Suppressor macrophage treated with lipopolysaccharide for 1 hour (primary cell): ENCODE data around the gene DPYSL4.

Experiments
- DNase-seq, 3 donors: peaks; one replicate each; pipeline ENCODE4 v3.0.0-alpha.2; 2020 to 2022

Gene DPYSL4

DNA sequence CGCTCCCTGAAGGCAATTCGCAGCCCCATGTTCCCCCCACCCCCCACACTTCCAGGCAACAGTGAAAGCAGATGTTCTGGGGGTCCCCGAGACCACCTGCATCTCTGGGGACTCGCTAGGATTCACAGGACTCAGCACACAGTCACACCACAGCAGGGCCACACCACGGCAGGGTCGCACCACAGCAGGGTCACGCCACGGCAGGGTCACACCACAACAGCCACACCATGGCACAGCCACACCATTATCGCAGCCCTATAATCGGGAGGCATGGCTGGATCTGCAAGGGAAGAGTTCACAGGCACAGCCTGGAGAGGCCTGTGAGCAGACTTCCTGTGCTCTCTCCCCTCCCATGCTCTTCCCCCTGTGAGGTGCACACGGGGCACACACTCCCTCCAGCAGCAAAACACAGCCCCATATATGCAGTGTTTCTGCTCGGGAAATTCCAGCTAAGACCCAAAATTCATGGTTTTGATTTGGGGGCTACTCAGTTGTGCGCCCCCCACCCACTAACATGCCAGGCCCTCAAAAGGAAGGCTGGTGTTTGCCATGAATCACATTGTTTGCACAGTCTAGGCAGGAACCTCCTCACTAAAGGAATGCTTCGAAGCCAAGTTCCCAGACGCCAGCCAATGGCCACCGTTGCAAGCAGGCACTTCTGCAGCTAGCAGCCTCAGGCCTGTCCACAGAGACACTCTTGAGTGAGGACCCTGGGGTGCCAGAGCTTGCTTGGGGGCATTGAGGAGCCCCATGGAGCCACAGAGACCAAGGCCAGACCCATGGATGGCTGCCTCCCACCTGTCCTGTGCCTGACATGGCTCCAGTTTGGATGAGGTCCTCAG, 7.0 kb upstream of the DPYSL4 start:
- no peak for DNase-seq

DNA sequence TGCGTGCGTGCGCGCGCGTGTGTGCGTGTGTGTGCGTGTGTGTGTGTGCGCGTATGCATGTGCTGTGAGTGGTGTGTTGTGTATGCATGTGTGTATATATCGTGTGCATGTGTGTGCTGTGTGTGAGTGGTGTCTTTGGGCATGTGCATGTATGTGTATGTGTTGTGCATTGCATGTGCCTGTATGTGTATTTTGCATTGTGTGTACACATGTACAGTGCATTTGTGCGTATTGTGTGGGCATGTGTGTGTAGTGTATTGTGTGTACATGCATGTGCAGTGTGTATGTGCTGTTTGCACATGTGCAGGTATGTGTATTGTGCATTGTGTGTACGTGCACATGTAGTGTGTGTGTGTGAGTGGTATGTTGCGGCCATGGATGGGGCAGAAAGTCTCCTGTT, 6.0 kb upstream of the DPYSL4 start:
- no peak for DNase-seq

DNA sequence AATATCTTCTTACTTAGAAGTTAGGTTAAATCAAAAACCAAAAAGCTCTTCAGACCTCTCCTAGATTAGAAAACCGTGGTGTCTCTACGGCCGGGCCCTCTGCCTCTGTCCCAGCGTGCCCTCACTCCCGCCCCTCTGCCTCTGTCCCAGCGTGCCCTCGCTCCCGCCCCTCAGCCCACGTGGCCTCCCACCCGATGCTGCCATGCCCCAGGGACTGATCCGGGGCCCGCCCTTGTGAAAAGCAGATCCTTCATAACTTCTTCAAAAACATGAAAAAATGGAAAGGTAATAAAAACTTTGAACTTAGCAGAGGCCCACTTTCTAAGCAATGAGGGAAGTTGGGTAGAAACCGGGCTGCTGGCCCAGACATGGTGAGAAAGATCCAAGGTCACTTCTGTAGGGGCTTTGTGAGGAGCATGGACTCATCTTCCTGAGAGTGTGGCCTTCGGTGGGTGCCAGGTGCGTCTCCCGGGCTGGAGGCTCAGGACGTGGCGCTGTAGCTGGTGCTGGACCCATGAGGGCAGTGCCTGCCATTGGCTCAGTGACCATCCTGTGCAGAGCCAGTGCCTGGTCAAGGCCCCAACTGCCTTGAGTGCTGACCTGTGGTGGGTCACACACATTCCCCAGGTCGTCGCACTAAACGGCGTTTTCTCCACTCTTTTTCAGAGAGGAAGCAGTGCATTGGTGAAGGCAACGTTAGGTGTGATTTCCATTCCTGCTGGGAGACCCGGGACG, 4.9 kb upstream of the DPYSL4 start:
- DNase-seq, result no peak

DNA sequence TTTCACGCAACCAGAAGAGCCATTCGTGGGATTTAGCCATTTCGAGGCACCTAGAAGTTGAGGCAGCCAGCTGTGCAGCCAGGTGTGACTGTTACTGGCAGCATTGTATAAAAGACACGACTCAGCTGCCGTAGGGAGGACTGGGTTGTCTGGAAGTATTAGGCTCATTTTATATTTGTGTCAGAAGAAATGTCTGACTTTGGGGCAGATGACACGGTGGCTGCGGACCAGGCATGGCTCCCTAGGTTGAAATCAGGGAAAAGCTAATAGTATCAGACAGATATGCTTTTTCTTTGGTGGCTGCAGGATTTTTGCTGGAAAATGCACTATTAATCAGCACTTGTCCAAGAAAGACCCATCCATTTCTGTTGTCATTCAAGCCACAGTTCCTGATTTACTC, 4.2 kb upstream of the DPYSL4 start:
- no peak for DNase-seq

DNA sequence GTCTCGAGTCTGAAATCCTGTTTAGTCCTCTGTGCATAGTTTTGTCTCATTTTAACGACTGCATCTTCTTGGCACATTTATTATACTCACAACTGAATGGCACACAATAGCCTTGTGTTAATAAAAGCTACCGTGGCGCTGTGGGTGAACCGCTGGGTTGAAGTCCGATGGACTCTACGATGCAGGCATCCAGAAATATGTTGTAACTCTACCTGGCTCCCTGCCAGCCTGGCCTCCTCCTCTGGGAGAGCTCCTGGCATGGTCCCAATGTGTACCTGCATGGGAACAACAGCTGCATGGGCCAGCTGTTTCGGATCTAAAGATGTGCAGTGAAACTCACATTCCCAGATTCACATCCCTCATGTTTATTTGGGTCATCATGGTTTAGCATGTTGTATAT, 3.7 kb upstream of the DPYSL4 start:
- DNase-seq, result no peak

DNA sequence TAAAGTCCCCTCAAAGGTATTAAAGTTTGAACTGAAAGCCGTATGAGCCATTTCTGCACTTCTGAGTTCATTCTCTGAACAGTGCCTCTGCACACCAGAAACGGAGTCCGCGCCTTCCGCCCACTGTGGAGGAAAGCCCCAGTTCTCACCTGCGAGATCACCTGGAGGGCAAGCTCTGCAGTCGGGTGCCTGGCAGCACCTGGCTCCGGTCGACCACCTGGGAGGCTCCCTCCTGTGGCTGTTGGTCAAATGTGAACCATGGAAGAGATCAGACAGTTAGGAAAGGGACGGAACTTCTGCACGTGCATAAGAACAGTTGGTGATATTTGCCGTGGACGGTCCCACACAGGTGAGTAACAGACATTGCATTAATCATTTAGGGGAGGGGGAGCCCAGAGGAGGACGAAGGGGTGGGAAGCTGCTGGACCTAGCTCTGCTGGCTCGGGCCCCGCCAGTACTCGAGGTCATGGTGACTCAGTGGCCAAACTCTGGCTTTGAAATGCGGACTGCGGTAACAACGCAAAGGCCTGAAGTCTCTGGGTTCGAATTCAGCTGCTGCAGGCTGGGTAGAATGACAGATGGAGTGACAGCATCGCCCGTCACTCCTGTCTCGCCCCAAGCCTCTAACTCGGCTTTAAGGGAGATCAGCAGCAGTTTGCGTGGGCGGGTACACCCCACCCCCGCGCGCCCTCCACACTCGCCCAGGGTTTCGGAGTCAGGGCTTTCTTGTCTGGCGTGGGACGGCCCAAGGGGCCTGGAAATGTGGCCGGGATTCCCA, 1.7 kb upstream of the DPYSL4 start:
- DNase-seq, result peak in 1 of 3 donors; percentile 1

DNA sequence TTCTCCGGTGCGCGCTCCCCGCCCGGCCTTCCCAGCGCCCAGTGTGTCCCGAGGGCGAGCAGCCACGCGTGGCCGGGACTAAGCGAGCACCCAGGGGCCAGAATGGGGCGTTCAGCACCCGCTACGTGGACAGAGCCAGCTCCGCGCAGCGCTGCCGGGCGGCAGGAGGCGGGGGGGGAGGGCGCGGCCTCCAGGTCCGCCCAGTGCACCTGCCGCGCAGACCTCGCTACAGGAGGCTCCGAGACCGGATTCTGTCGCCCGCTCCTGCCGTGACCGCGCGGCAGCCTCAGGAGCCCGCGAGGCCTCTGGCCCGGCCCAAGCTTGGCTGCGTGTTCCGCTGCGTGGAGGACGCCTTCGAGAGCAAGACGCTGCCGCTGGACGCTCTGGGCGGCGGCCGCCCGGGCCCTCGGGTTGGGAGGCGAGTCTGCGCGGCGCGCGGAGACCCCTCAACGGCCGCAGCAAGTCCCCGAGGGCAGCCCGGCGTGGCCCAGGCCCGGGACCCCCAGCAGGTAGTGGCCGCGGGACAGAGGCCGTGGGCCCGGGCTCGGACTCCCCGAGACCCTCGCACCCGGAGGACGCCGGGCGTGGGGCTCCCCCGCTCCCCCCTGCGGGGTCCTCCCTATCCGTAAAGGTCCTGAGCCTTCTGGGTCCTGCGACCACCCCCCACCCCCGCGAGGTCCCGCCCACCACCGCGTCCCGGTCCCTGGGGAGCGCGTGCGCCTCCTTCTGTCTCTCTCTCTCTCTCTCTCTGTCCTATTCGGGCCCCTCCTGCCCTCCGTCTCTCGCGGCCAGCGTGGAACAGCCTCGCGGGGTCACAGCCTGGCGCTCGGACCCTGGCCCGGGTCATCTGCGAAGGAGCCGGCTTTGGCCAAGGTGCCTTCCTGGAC, 904 bp upstream of the DPYSL4 start:
- DNase-seq, result peak; percentile 30 to 73 (median 54)

- peak; percentile 11 to 47 (median 18) for DNase-seq
These were observed 836 bp downstream of the DPYSL4 start for GRCh38 chr10:132187430-132188138.

- no peak for DNase-seq
These were observed 1.6 kb downstream of the DPYSL4 start for GRCh38 chr10:132188331-132188730.

DNA sequence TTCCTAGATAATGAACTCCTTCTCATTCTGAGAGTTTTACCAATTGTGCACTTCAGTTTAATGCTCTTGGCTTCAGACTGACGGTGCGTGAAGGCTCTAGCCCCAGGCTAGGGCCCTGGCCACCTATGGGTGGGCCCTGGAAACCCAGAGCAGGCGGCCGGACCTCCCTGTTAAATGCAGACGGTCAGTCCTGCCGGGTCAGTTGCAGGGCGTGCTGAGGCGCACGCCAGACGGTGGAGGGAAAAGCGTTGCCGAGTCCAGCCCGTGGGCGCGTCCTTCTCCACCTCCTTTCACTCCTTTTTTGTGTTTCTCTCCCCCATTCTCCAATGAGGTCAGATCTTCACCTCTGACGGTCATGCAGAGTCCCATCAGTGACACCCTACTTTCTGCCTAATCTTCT, 2.3 kb downstream of the DPYSL4 start:
- DNase-seq, result no peak

- DNase-seq, result no peak
These were observed 3.2 kb downstream of the DPYSL4 start for GRCh38 chr10:132189810-132190422.

GRCh38 chr10:132192076-132192975, 5.6 kb downstream of the DPYSL4 start:
- DNase-seq, result no peak

DNA sequence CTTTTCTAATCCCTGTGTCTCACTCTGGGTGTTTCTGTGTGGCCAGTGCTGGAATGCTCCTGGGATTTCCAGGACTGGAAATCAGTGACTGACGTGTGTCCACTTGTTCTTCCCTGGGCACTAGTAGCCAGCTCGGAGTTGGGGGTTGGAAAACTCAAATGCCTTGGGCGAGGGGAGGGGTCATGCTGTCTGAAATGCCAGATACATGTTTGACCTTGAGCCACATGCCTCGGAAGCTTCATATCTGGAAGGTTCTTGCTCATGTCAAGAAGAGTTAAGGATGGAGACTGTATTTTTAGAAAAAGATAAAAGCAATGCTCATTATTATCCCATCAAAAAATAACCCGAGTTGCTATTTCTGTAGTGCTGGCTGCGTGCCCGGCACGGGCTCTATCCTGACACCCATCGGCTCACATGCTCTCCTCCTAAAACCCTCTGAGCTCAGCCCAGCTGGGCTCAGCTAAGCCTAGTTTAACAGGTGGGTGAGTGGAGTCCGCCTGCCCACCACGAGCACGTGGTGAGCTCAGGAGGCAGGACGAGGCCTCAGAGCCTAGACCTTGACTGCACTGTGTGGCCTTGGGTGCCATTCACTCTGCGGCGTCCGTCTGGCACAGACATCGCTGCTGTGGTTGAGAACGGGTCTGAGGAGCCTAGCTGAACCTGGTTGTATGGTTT, 6.4 kb downstream of the DPYSL4 start:
- DNase-seq, result no peak

DNA sequence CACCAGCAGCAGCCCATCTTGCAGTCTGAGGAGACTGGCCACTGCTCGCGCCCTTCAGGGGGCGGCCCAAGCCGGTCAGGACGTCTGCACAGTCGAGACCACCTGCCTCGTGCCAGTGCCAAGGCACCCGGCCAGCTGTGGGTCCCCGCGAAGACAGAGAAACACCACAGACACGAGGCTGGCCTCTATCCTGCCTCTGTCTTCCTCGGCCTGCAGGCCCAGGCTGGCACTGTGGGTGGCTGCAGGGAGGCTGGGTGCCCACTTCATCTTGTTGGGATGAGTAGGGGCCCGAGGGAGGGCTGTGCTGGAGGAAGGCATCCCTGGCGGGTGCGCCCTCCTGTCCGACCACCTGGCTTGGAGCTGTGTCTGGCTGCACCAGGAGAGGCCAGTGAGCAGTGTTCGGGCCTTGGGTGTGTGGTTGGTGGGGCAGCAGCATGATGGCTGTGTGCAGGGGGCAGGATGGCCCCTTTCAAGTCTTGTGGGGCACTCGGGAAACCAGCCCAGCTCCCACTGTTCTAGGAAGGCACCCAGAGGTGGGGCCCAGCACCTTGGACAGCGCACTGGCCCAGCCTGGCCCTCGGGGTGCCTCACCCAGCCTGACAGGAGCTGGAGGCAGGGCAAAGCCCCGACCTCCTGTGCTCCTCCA, 7.3 kb downstream of the DPYSL4 start:
- peak in 2 of 3 donors; percentile 34 to 63 for DNase-seq

DNA sequence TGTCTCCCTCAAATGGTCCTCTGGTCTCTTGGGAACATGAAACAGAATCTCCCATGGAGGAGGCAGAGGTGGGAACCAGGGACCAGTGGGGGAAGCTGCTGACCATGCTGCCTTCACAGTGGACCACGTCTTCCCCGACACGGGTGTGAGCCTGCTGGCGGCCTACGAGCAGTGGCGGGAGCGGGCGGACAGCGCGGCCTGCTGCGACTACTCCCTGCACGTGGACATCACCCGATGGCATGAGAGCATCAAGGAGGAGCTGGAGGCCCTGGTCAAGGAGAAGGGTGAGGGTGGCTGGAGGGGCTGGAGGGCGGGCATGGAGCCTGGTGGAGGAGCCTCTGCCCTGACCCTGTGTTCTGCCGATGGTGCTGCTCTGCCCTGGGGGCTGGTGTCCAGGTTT, 8.0 kb downstream of the DPYSL4 start:
- DNase-seq, result no peak

DNA sequence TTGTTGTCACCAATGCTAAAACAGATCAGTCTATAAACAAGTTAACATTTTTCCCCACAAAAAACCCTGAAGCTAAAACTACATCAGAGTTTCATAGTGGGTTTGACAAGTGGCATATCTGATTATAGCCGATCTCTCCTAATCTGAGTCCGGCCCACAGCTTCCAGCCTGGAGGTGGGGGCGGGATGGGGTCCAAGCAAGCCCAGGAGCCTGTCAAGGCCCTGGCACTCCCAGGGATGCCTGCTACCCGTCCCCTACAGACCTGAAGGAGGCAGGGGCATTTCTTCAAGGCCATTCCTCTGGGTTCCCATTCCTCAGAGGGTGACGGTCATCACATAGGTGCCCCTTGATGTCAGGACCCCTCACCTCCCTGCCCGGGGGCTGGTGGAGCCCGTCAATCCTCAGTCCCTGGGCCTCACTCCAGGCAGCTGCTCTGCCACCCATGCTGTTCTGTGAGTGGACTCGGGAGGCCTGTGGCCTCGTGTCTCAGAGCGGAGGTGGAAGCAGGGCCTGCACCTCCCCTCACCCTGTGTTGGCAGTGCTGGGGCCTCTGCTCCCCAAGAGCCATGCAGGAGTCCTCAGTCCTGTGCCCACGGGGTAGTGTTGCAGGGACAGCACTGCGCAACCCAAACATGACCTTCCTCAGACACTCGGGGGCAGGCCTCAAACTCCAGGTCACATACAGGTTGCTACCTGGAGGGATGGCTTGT, 8.8 kb downstream of the DPYSL4 start:
- DNase-seq, result no peak

DNA sequence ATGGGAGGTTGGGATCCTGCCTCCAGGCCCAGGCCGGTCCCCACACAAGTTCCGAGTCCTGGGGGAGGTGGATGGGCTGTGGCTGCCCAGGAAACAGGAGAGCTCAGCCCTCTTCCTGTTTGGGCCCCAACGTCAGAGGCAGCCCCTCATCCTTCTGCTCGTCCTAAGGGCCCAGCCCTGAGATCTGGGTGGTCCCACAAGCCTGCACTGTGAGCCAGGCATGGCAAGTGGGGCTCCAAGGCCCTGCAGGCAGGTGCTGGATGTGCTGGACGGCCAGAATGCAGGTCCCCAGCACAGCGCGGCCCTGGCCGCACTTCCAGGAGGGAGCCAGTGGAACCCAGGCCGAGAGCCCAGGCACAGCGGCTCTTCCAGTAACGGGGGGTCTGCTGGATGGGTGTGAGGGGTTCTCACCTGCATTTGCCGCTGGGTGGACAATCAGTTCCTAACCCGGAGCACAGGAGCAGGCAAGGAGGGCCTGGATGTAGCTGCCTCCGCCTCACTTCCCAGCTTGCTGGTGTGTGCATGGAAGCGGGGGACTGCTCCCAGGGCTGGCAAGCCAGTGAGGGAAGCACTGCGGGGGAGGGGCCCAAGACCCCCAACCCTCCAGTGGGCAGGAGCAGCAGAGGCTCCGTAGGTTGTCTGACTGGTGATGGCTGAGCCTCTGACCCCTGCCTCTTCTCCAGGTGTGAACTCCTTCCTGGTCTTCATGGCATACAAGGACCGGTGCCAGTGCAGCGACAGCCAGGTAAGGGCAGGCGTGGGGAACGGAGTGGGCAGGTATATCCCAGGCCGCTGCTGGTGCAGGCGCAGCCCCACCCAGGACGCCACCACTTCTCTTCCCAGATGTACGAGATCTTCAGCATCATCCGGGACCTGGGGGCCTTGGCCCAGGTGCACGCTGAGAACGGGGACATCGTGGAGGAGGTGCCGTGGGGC, 9.7 kb downstream of the DPYSL4 start:
- DNase-seq, result no peak
